OCI-LY3 (cell line): Measurements from ENCODE around the gene EPN3.

Experiments used
- H2AFZ ChIP-seq: fragments of 200-600, 300-600 bp; shearing (Covaris generic); 2 replicates; pipeline ENCODE4 v1.6.0; 2014; ENCODE audit warnings: antibody characterized with exemption, low read depth, low read length
- H3K27ac ChIP-seq: fragments of 200-600, 300-600 bp; sonication (generic); 2 replicates; pipeline ENCODE4 v1.5.1; 2014; ENCODE audit warnings: mild to moderate bottlenecking, low read length, moderate library complexity, mixed read lengths
- H3K27me3 ChIP-seq: fragments of 200-600, 300-600 bp; sonication (generic); 2 replicates; pipeline ENCODE4 v1.6.1; 2014; ENCODE audit warnings: low read depth, low read length, mixed read lengths
- H3K36me3 ChIP-seq: fragments of 200-600, 300-600 bp; sonication (generic); replicated peaks from 2 replicates; pipeline ENCODE3; 2014; ENCODE audit warnings: low read depth, low read length, mixed read lengths
- H3K4me1 ChIP-seq: fragments of 300-600, 200-600 bp; sonication (generic); 2 replicates; pipeline ENCODE4 v1.6.1; 2014; ENCODE audit warnings: low read length, mixed read lengths
- H3K4me2 ChIP-seq: fragments of 200-600, 300-600 bp; sonication (generic); 2 replicates; pipeline ENCODE4 v1.6.1; 2014; ENCODE audit warnings: low read length, mixed read lengths
- H3K4me3 ChIP-seq: fragments of 300-600, 200-600 bp; sonication (generic); 2 replicates; pipeline ENCODE4 v1.5.1; 2014; ENCODE audit warnings: antibody characterized with exemption, mild to moderate bottlenecking, low read length, moderate library complexity
- H3K79me2 ChIP-seq: fragments of 300-600, 200-600 bp; shearing (Covaris generic); 2 replicates; pipeline ENCODE4 v1.6.1; 2014; ENCODE audit warnings: mild to moderate bottlenecking, low read length, mixed read lengths
- H3K9ac ChIP-seq: fragments of 300-600, 200-600 bp; shearing (Covaris generic); 2 replicates; pipeline ENCODE4 v1.6.0; 2014; ENCODE audit warnings: mild to moderate bottlenecking, low read length, moderate library complexity
- H3K9me3 ChIP-seq: fragments of 200-600, 300-600 bp; shearing (Covaris generic); 2 replicates; pipeline ENCODE4 v1.6.1; 2014; ENCODE audit warnings: low read length, mixed read lengths; ENCODE audit not compliant: insufficient read depth
- H4K20me1 ChIP-seq: fragments of 200-600, 300-600 bp; sonication (generic); 2 replicates; pipeline ENCODE4 v1.6.1; 2016; ENCODE audit warnings: low read length, mixed read lengths; ENCODE audit not compliant: insufficient read depth
- EZH2phosphoT487 ChIP-seq: fragments of 200-600 bp; shearing (Covaris generic); IDR thresholded peaks from 2 replicates; pipeline ENCODE4 v1.6.1; 2018; ENCODE audit warnings: antibody characterized with exemption, mixed run types, low read depth
- TF ChIP-seq, protein P1 (sequence below): fragments of 200-600, 300-600 bp; sonication (generic); IDR thresholded peaks from 2 replicates; pipeline ENCODE4 v1.5.1; 2014; ENCODE audit warnings: antibody characterized with exemption, low read length, low read depth

The EPN3 gene

GRCh38 chr17:50487213-50488096, 45.1 kb upstream of the EPN3 start:
- Histone ChIP-seq H3K79me2 (no peaks in the 10 kb centered on the region), H3K27ac (no peak overlapping the region), H3K4me2 (no peak overlapping the region), H4K20me1 (no peaks in the 10 kb centered on the region), H2AFZ (no peak overlapping the region), H3K9ac (no peak overlapping the region), H3K9me3 (no peaks in the 10 kb centered on the region), H3K27me3 (no peaks in the 10 kb centered on the region), H3K36me3 (peaks cover 13% of the 10 kb centered on the region), H3K4me3 (no peak overlapping the region), H3K4me1 (0 out of 2 replicates have a peak, but pooled peaks cover 3% of the 10 kb centered on the region)
- TF ChIP-seq, protein P1, sequence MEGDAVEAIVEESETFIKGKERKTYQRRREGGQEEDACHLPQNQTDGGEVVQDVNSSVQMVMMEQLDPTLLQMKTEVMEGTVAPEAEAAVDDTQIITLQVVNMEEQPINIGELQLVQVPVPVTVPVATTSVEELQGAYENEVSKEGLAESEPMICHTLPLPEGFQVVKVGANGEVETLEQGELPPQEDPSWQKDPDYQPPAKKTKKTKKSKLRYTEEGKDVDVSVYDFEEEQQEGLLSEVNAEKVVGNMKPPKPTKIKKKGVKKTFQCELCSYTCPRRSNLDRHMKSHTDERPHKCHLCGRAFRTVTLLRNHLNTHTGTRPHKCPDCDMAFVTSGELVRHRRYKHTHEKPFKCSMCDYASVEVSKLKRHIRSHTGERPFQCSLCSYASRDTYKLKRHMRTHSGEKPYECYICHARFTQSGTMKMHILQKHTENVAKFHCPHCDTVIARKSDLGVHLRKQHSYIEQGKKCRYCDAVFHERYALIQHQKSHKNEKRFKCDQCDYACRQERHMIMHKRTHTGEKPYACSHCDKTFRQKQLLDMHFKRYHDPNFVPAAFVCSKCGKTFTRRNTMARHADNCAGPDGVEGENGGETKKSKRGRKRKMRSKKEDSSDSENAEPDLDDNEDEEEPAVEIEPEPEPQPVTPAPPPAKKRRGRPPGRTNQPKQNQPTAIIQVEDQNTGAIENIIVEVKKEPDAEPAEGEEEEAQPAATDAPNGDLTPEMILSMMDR, result no peak
- TF ChIP-seq EZH2phosphoT487, result no peak

GRCh38 chr17:50488880-50489279, 43.7 kb upstream of the EPN3 start:
- no peak overlapping the region for H3K9ac ChIP-seq

DNA sequence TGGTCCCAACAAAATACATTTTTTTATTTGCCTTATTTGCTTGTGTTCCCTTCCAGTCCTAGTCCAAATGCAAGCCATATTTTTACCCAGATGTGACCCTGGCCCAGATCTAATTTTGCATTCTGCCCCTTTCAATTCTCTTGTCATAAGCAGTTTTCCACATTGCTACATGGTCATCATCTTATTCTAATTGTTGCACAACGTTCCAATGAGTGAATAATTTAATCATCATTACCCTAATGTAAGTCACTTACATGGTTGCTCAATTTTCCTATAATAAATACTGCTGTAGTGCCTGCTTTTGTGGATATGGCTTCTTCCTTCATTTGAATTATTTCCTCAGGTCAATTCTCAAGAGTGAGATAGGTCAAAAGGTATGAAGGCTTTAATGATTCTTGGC, 41.0 kb upstream of the EPN3 start:
- Histone ChIP-seq H3K4me2 (no peak overlapping the region), H3K9me3 (no peaks in the 10 kb centered on the region), H3K9ac (no peak overlapping the region), H3K27ac (no peak overlapping the region), H3K79me2 (no peaks in the 10 kb centered on the region), H3K36me3 (no peaks in the 10 kb centered on the region), H4K20me1 (no peaks in the 10 kb centered on the region), H3K4me1 (no peaks in the 10 kb centered on the region), H3K4me3 (no peak overlapping the region), H2AFZ (no peak overlapping the region), H3K27me3 (no peaks in the 10 kb centered on the region)
- TF ChIP-seq, protein P1, result no peak
- TF ChIP-seq EZH2phosphoT487, result no peak

More at GRCh38 chr17:50488880-50489279, 43.7 kb upstream of the EPN3 start:
- H3K4me1 ChIP-seq, result no peaks in the 10 kb centered on the region
- no peaks in the 10 kb centered on the region for H3K27me3 ChIP-seq
- H3K36me3 ChIP-seq, result peaks cover 10% of the 10 kb centered on the region
- no peak overlapping the region for H2AFZ ChIP-seq
- H3K27ac ChIP-seq, result no peak overlapping the region
- no peak overlapping the region for H3K4me2 ChIP-seq
- no peak overlapping the region for H3K4me3 ChIP-seq
- no peaks in the 10 kb centered on the region for H3K9me3 ChIP-seq
- H3K79me2 ChIP-seq, result no peaks in the 10 kb centered on the region
- no peak for TF ChIP-seq EZH2phosphoT487
- TF ChIP-seq, protein P1, result no peak
- no peaks in the 10 kb centered on the region for H4K20me1 ChIP-seq

DNA sequence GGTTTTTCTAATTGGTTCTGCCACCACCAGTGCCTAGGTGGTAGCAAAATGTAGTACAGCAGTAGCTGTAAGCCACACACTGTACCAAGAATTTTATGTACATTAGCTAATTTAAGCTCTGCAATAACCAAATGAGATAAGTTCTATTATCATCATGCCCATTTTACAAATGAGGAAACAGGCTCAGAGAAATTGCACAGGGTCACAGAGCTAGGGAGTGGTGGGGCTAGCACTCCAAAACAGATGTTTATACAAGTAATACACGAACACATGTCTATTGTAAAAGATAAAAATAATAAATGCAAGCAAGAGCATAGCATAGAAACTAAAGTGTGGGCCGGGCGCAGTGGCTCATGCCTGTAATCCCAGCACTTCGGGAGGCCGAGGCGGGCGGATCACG, 40.3 kb upstream of the EPN3 start:
- no peak for TF ChIP-seq EZH2phosphoT487
- TF ChIP-seq, protein P1, result no peak
- no peak overlapping the region for H2AFZ ChIP-seq

More for the DNA sequence above, 40.3 kb upstream of the EPN3 start:
- Histone ChIP-seq H3K36me3 (no peaks in the 10 kb centered on the region), H3K4me1 (no peaks in the 10 kb centered on the region), H3K4me2 (no peak overlapping the region), H4K20me1 (no peaks in the 10 kb centered on the region), H3K79me2 (no peaks in the 10 kb centered on the region), H3K27ac (no peak overlapping the region), H3K9ac (no peak overlapping the region), H3K4me3 (no peak overlapping the region), H3K9me3 (no peaks in the 10 kb centered on the region), H3K27me3 (no peaks in the 10 kb centered on the region)
